Calu3 (cell line): Measurements from ENCODE around the gene TMEM225B. TPM values are rescaled to one million over a fixed set of nuclear protein-coding genes. Genes with fewer than 3 reads are reported as not detected.

Source experiments
- BruUV-seq: library from RNA; stranded (reverse); fragments of 400-500 nt; replicated peaks from 2 replicates; lab custom pipeline; 2021; lab: Mats Ljungman, UMichigan
- CTCF ChIA-PET: fragments of 300-600 bp; sonication (Branson Sonifier 250); formaldehyde crosslinking; loops from one replicate; lab custom pipeline; 2022; ENCODE audit warnings: antibody characterized with exemption; lab: Charles Lee
- DNase-seq: peaks from one replicate; pipeline ENCODE4 v3.0.0; 2022
- H3K27ac Mint-ChIP-seq: one replicate; pipeline ENCODE4 v1.8.0; 2022; ENCODE audit warnings: mixed read lengths; ENCODE audit not compliant: unreplicated experiment
- H3K27me3 Mint-ChIP-seq: one replicate; pipeline ENCODE4 v1.8.0; 2022; ENCODE audit warnings: mixed read lengths; ENCODE audit not compliant: unreplicated experiment
- H3K36me3 Mint-ChIP-seq: one replicate; pipeline ENCODE4 v1.8.0; 2022; ENCODE audit warnings: mild to moderate bottlenecking, moderate library complexity, mixed read lengths; ENCODE audit not compliant: insufficient read depth, unreplicated experiment
- H3K4me1 Mint-ChIP-seq: one replicate; pipeline ENCODE4 v1.8.0; 2022; ENCODE audit warnings: mild to moderate bottlenecking, low read depth, mixed read lengths; ENCODE audit not compliant: unreplicated experiment
- H3K4me3 Mint-ChIP-seq: one replicate; pipeline ENCODE4 v1.8.0; 2022; ENCODE audit warnings: mild to moderate bottlenecking, low read depth, moderate library complexity, mixed read lengths; ENCODE audit not compliant: unreplicated experiment
- H3K9me3 Mint-ChIP-seq: one replicate; pipeline ENCODE4 v1.8.0; 2022; ENCODE audit warnings: low read depth, mixed read lengths; ENCODE audit not compliant: unreplicated experiment
- CTCF ChIP-seq: fragments of 200-600 bp; IDR thresholded peaks from one replicate; pipeline ENCODE4 v1.8.0; 2022; ENCODE audit warnings: antibody characterized with exemption; ENCODE audit not compliant: unreplicated experiment
- intact Hi-C: fragments of 100-400 bp; cut with micrococcal nuclease; formaldehyde crosslinking; loops from one replicate; pipeline ENCODE4 v1.10.0; 2022; ENCODE audit not compliant: unreplicated experiment
- total RNA-seq: library from RNA; stranded (reverse); gene quantifications from 2 replicates; pipeline ENCODE4 v1.2.3, GENCODE V29; 2022

TMEM225B gene
- total RNA-seq, 1 experiment from 2014 or later, result not detected

- Mint-ChIP-seq H3K36me3 (no peaks in the 10 kb centered on the region), H3K4me3 (no peak within 1 kb of the TSS), H3K4me1 (peaks cover 14% of the 10 kb centered on the region), H3K27ac (no peak within 1 kb of the TSS), H3K9me3 (no peaks in the 10 kb centered on the region), H3K27me3 (no peaks in the 10 kb centered on the region)
- no TSS peak for BruUV-seq
- no peak for TF ChIP-seq CTCF
- CTCF ChIA-PET, result no interaction called here
- intact Hi-C loops, result no loop called here
- DNase-seq, result no peak
Observed at GRCh38 chr7:99558306-99559174, 39.5 kb upstream of the TMEM225B start, which contains the start of gene ZNF655. ZNF655 (plus strand) TSS chr7:99558642; CDS start chr7:99560560, 1,918 bp downstream.

GRCh38 chr7:99559175-99559915, 38.7 kb upstream of the TMEM225B start:
- H3K4me1 Mint-ChIP-seq, result peaks cover 22% of the 10 kb centered on the region
- no peak overlapping the region for H3K4me3 Mint-ChIP-seq
- intact Hi-C loops, result no loop called here
- TF ChIP-seq CTCF, result no peak
- no peaks in the 10 kb centered on the region for H3K27me3 Mint-ChIP-seq
- no peaks in the 10 kb centered on the region for H3K9me3 Mint-ChIP-seq
- DNase-seq, result no peak
- H3K36me3 Mint-ChIP-seq, result no peaks in the 10 kb centered on the region
- CTCF ChIA-PET, result no interaction called here
- BruUV-seq, result no TSS peak
- H3K27ac Mint-ChIP-seq, result no peak overlapping the region

- no peak overlapping the region for H3K4me3 Mint-ChIP-seq
- no peak for TF ChIP-seq CTCF
- BruUV-seq, result no TSS peak
- no peak overlapping the region for H3K27ac Mint-ChIP-seq
- intact Hi-C loops, result no loop called here
- H3K36me3 Mint-ChIP-seq, result no peaks in the 10 kb centered on the region
- CTCF ChIA-PET, result no interaction called here
- H3K27me3 Mint-ChIP-seq, result no peaks in the 10 kb centered on the region
- H3K9me3 Mint-ChIP-seq, result no peaks in the 10 kb centered on the region
- DNase-seq, result no peak
- peaks cover 25% of the 10 kb centered on the region for H3K4me1 Mint-ChIP-seq
Observed at GRCh38 chr7:99560834-99561736, 37.0 kb upstream of the TMEM225B start.

DNA sequence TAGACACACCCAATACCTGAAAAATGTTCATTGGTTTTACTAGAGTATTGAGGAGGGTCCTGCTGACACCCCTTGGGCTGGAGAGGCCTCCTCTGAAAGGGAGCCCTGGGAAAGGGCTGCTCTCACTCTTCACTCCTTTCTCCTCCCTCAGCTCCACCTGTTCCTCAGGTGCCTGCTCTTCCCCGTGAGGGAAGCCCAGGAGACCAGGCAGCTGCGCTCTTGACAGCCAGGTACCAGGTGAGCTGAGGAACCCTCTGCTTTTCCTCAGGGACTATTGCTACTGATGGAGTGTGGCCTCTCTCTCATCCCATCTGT, 36.4 kb upstream of the TMEM225B start:
- H3K9me3 Mint-ChIP-seq, result no peaks in the 10 kb centered on the region
- TF ChIP-seq CTCF, result no peak
- H3K36me3 Mint-ChIP-seq, result no peaks in the 10 kb centered on the region
- H3K27me3 Mint-ChIP-seq, result no peaks in the 10 kb centered on the region
- no TSS peak for BruUV-seq
- no peak for DNase-seq
- CTCF ChIA-PET, result no interaction called here
- H3K27ac Mint-ChIP-seq, result no peak overlapping the region
- H3K4me1 Mint-ChIP-seq, result peaks cover 25% of the 10 kb centered on the region
- H3K4me3 Mint-ChIP-seq, result no peak overlapping the region
- intact Hi-C loops, result no loop called here
